B cell (primary cell): ENCODE data around the gene ORMDL2. TPM values are rescaled to one million over a fixed set of nuclear protein-coding genes. Genes with fewer than 3 reads are reported as not detected.

Source experiments
- ATAC-seq: fragments of 200-7000 bp; cut with Tn5 transposase; one replicate; pipeline ENCODE4 v1.10.0; 2021; ENCODE audit warnings: low read depth, mild to moderate bottlenecking, moderate number of reproducible peaks, moderate library complexity
- CTCF ChIA-PET: fragments of 350-600 bp; sonication (Branson Sonifier 250); formaldehyde crosslinking; loops from one replicate; lab custom pipeline; 2021; ENCODE audit warnings: antibody characterized with exemption, inconsistent platforms; lab: Charles Lee
- POLR2A ChIA-PET: fragments of 350-600 bp; sonication (Branson Sonifier 250); formaldehyde crosslinking; loops from one replicate; lab custom pipeline; 2021; ENCODE audit warnings: antibody characterized with exemption; lab: Charles Lee
- DNase-seq: peaks from one replicate; pipeline ENCODE4 v3.0.0; 2013
- H2AFZ ChIP-seq: 2 replicates; pipeline ENCODE4 v1.6.1; 2012; ENCODE audit warnings: mild to moderate bottlenecking, low read depth, low read length; ENCODE audit not compliant: insufficient read depth, poor library complexity, severe bottlenecking
- H3K27ac ChIP-seq, 2 donors: 1 replicate in 1 of 2; 2 replicates in 1 of 2; pipeline ENCODE4 v1.5.1; 2012 to 2013; ENCODE audit warnings: low read length in 2 of 2, mild to moderate bottlenecking in 2 of 2, moderate library complexity in 1 of 2
- H3K27me3 ChIP-seq, 4 experiments: fragments of 200-600 bp in 1 of 4; sonication (generic) in 1 of 4; replicated peaks in 1 of 4; 1 replicate in 2 of 4; 2 replicates in 2 of 4; pipeline versions ENCODE4 v1.6.1 to v1.7.0; 2013 to 2016; ENCODE audit warnings: low read length in 3 of 4, mild to moderate bottlenecking in 2 of 4, mixed read lengths in 1 of 4, moderate library complexity in 1 of 4; ENCODE audit not compliant: insufficient read depth in 4 of 4, control insufficient read depth in 3 of 4; ENCODE audit errors: control extremely low read depth in 1 of 4
- H3K36me3 ChIP-seq, 2 experiments: replicated peaks in 1 of 2; 1 replicate in 1 of 2; 2 replicates in 1 of 2; pipeline versions ENCODE4 v1.6.1 to v1.7.1; 2013; ENCODE audit warnings: low read length in 1 of 2; ENCODE audit not compliant: insufficient read depth in 2 of 2, control insufficient read depth in 1 of 2; ENCODE audit errors: control extremely low read depth in 1 of 2, extremely low read depth in 1 of 2
- H3K4me1 ChIP-seq, 2 donors: fragments of 200-600 bp in 1 of 2; sonication (generic) in 1 of 2; 1 replicate in 1 of 2; 2 replicates in 1 of 2; pipeline versions ENCODE4 v1.5.1 to v1.6.1; 2013 to 2017; ENCODE audit warnings: low read length in 2 of 2; ENCODE audit not compliant: control insufficient read depth in 2 of 2, insufficient read depth in 2 of 2
- H3K4me2 ChIP-seq: replicated peaks from 2 replicates; pipeline ENCODE3; 2012; ENCODE audit warnings: mild to moderate bottlenecking, low read depth, low read length; ENCODE audit not compliant: poor library complexity, severe bottlenecking
- H3K4me3 ChIP-seq, 5 experiments: fragments of 200-600 bp in 1 of 5; sonication (generic) in 1 of 5; 1 replicate in 3 of 5; 2 replicates in 2 of 5; pipeline versions ENCODE4 v1.5.1 to v1.7.0; 2011 to 2016; ENCODE audit warnings: low read length in 4 of 5, mild to moderate bottlenecking in 4 of 5, low read depth in 2 of 5, control low read depth in 1 of 5, moderate library complexity in 1 of 5; ENCODE audit not compliant: insufficient read depth in 1 of 5; ENCODE audit errors: control extremely low read depth in 1 of 5, extremely low read depth in 1 of 5
- H3K79me2 ChIP-seq: fragments of 200-600 bp; sonication (generic); one replicate; pipeline ENCODE4 v1.6.0; 2016; ENCODE audit warnings: low read length; ENCODE audit not compliant: control insufficient read depth, insufficient read depth
- H3K9ac ChIP-seq: fragments of 200-600 bp; sonication (generic); 2 replicates; pipeline ENCODE4 v1.6.1; 2017; ENCODE audit warnings: mild to moderate bottlenecking, low read length, moderate library complexity
- H3K9me3 ChIP-seq, 3 donors: one replicate each; pipeline versions ENCODE4 v1.6.1 to v1.7.1; 2013; ENCODE audit warnings: low read length in 2 of 3; ENCODE audit not compliant: control insufficient read depth in 2 of 3, insufficient read depth in 1 of 3; ENCODE audit errors: control extremely low read depth in 1 of 3
- H4K20me1 ChIP-seq: 2 replicates; pipeline ENCODE4 v1.6.0; 2012; ENCODE audit warnings: mild to moderate bottlenecking, low read length; ENCODE audit not compliant: insufficient read depth, control insufficient read depth, poor library complexity, severe bottlenecking
- H3K27ac Mint-ChIP-seq: one replicate; pipeline ENCODE4 v1.8.0; 2021; ENCODE audit warnings: mixed read lengths
- H3K27me3 Mint-ChIP-seq: one replicate; pipeline ENCODE4 v1.8.0; 2021; ENCODE audit warnings: mixed read lengths
- H3K4me1 Mint-ChIP-seq: one replicate; pipeline ENCODE4 v1.8.0; 2021; ENCODE audit warnings: mixed read lengths
- H3K4me3 Mint-ChIP-seq: one replicate; pipeline ENCODE4 v1.8.0; 2021; ENCODE audit warnings: mixed read lengths
- H3K9me3 Mint-ChIP-seq: one replicate; pipeline ENCODE4 v1.8.0; 2022; ENCODE audit warnings: mixed read lengths; ENCODE audit not compliant: insufficient read depth
- CTCF ChIP-seq: fragments of 200-600 bp; IDR thresholded peaks from one replicate; pipeline ENCODE4 v1.8.0; 2022; ENCODE audit warnings: antibody characterized with exemption, mild to moderate bottlenecking
- EZH2 ChIP-seq: IDR thresholded peaks from 2 replicates; pipeline ENCODE4 v1.6.1; 2012; ENCODE audit warnings: borderline replicate concordance, low read depth, mild to moderate bottlenecking, moderate library complexity, low read length; ENCODE audit not compliant: insufficient read depth, poor library complexity, severe bottlenecking
- WGBS: methylation state at CpG from one replicate; pipeline ENCODE4 v1.1.5; 2013; ENCODE audit warnings: missing lambda C conversion rate; ENCODE audit not compliant: insufficient coverage; 5-methylcytosine and 5-hydroxymethylcytosine counted together
- intact Hi-C: fragments of 100-400 bp; cut with micrococcal nuclease; formaldehyde crosslinking; loops from one replicate; pipeline ENCODE4 v1.10.0; 2022
- polyA plus RNA-seq: library from polyadenylated mRNA; depleted of rRNA; stranded (reverse); fragments of >200 nt; gene quantifications from 2 replicates; pipeline ENCODE4 v1.2.3, GENCODE V29; 2012
- total RNA-seq, 2 donors: library from RNA; stranded (reverse); fragments of 120-200 nt in 1 of 2; gene quantifications; 1 replicate in 1 of 2; 2 replicates in 1 of 2; pipeline versions ENCODE4 v1.2.3 to v1.2.4, GENCODE V29; 2013 to 2022

ORMDL2 gene
- total and polyA plus RNA-seq, 2 donors (not counting 1 experiment from before 2014, with no cell fraction given) = 22.7 to 41.9 TPM

GRCh38 chr12:55818140-55818728 is 393 bp downstream of the ORMDL2 start:
- Histone ChIP-seq H4K20me1 (peaks cover 30% of the 10 kb centered on the region), H3K9me3 (no peaks in the 10 kb centered on the region), H3K9ac (peak overlapping the region; percentile 86), H3K79me2 (peaks cover 62% of the 10 kb centered on the region), H3K27me3 (no peaks in the 10 kb centered on the region), H3K4me2 (peak overlapping the region; percentile 80), H3K4me1 (peaks cover 24 to 30% of the 10 kb centered on the region in 2 donors), H3K4me3 (peak overlapping the region; percentile 61 to 100 (median 94)), H2AFZ (peak overlapping the region; percentile 89), H3K27ac (peak overlapping the region; percentile 50 to 73), H3K36me3 (peaks cover 3 to 60% of the 10 kb centered on the region in 2 experiments)
- intact Hi-C loops = loop anchor here (1.0 kb wide), 3 partner anchors 122 to 498 kb away; no protein-coding TSS in a partner anchor
- ChIA-PET CTCF (interaction anchor here (0.6 to 4.6 kb wide), 19 partner anchors 11 to 859 kb away, joined by 3 to 39 read pairs (median 4); partner anchors contain the start of genes BLOC1S1, CD63, COQ10A and DNAJC14), POLR2A (interaction anchor here (0.6 to 4.2 kb wide), 15 partner anchors 8 to 300 kb away, joined by 3 to 53 read pairs (median 3); partner anchors contain the start of genes BLOC1S1, DNAJC14, PYM1 and RAB5B)
- 0% methylated on average over 13 of the region's 17 CpGs for WGBS
- DNase-seq (no peak), ATAC-seq (peak; percentile 42)
- Mint-ChIP-seq H3K9me3 (no peaks in the 10 kb centered on the region), H3K27ac (no peak overlapping the region), H3K4me3 (no peak overlapping the region), H3K4me1 (peaks cover 27% of the 10 kb centered on the region), H3K27me3 (no peaks in the 10 kb centered on the region)
- TF ChIP-seq CTCF (no peak), EZH2 (no peak)

GRCh38 chr12:55818886-55819285 is 1.0 kb downstream of the ORMDL2 start:
- H3K36me3 ChIP-seq = peaks cover 2 to 60% of the 10 kb centered on the region in 2 experiments
- TF ChIP-seq CTCF (no peak), EZH2 (no peak)
- H3K4me1 ChIP-seq = peaks cover 24 to 30% of the 10 kb centered on the region in 2 donors
- no peak overlapping the region for H2AFZ ChIP-seq
- peak overlapping the region; percentile 32 for H3K27ac Mint-ChIP-seq
- H3K4me3 Mint-ChIP-seq = no peak overlapping the region
- peak overlapping the region; percentile 80 for H3K4me2 ChIP-seq
- ATAC-seq = no peak
- peaks cover 24% of the 10 kb centered on the region for H4K20me1 ChIP-seq
- H3K27me3 Mint-ChIP-seq = no peaks in the 10 kb centered on the region
- peaks cover 26% of the 10 kb centered on the region for H3K4me1 Mint-ChIP-seq
- POLR2A ChIA-PET = interaction anchor here (0.8 to 4.2 kb wide), 2 partner anchors 11 to 75 kb away, joined by 3 to 53 read pairs; partner anchors contain the start of gene DNAJC14
- intact Hi-C loops = loop anchor here (1.0 kb wide), 3 partner anchors 121 to 497 kb away; no protein-coding TSS in a partner anchor
- H3K27ac ChIP-seq = peak overlapping the region in 1 of 2 donors; percentile 73
- no peak for DNase-seq
- peaks cover 56% of the 10 kb centered on the region for H3K79me2 ChIP-seq
- WGBS = 93% methylated on average over 4 of the region's 6 CpGs
- CTCF ChIA-PET = interaction anchor here (1.6 to 4.6 kb wide), 6 partner anchors 11 to 121 kb away, joined by 3 to 39 read pairs (median 22); partner anchors contain the start of genes CD63, DNAJC14 and PYM1
- H3K4me3 ChIP-seq = peak overlapping the region in 1 of 5 experiments; percentile 100
- H3K9me3 Mint-ChIP-seq = no peaks in the 10 kb centered on the region
- no peaks in the 10 kb centered on the region for H3K27me3 ChIP-seq
- peak overlapping the region; percentile 86 for H3K9ac ChIP-seq
- no peaks in the 10 kb centered on the region for H3K9me3 ChIP-seq
